Astrocyte (in vitro differentiated cells and primary cell): ENCODE results near the gene MT1M. TPM values are rescaled to one million over a fixed set of nuclear protein-coding genes. Genes with fewer than 3 reads are reported as not detected.
"Not testable (repeated sequence)": the region's sequence is repeated elsewhere in the genome, so short reads cannot be mapped to it uniquely, and the experiment has no call there.

Source experiments
- DNase-seq: peaks from one replicate; pipeline ENCODE4 v3.0.0-alpha.2; 2010; ENCODE audit warnings: low read depth
- FAIRE-seq: peaks from 2 replicates; lab custom pipeline; 2011; peaks lifted over from hg19 to GRCh38; lab: Jason Lieb, UNC
- H2AFZ ChIP-seq: 2 replicates; pipeline ENCODE4 v1.6.0; 2012; ENCODE audit warnings: low read depth, low read length, inconsistent platforms
- H3K27ac ChIP-seq: 2 replicates; pipeline ENCODE4 v1.5.1; 2011; ENCODE audit warnings: low read depth, low read length, inconsistent platforms
- H3K27me3 ChIP-seq: 2 replicates; pipeline ENCODE4 v1.6.0; 2011; ENCODE audit warnings: low read length, inconsistent platforms; ENCODE audit not compliant: insufficient read depth
- H3K36me3 ChIP-seq: 2 replicates; pipeline ENCODE4 v1.5.1; 2011; ENCODE audit warnings: low read length, inconsistent platforms; ENCODE audit not compliant: insufficient read depth
- H3K4me1 ChIP-seq: 2 replicates; pipeline ENCODE4 v1.5.1; 2011; ENCODE audit warnings: low read length, inconsistent platforms; ENCODE audit not compliant: insufficient read depth
- H3K4me2 ChIP-seq: 2 replicates; pipeline ENCODE4 v1.6.0; 2012; ENCODE audit warnings: low read length, inconsistent platforms
- H3K4me3 ChIP-seq: 2 replicates; pipeline ENCODE4 v1.5.1; 2011; ENCODE audit warnings: low read depth, mild to moderate bottlenecking, low read length, inconsistent platforms; ENCODE audit not compliant: insufficient read depth
- H3K79me2 ChIP-seq: 2 replicates; pipeline ENCODE4 v1.6.0; 2012; ENCODE audit warnings: mild to moderate bottlenecking, low read length, inconsistent platforms; ENCODE audit not compliant: insufficient read depth
- H3K9ac ChIP-seq: 2 replicates; pipeline ENCODE4 v1.6.0; 2012; ENCODE audit warnings: mild to moderate bottlenecking, low read length, inconsistent platforms
- H3K9me3 ChIP-seq: 2 replicates; pipeline ENCODE4 v1.5.1; 2012; ENCODE audit warnings: low read depth, mild to moderate bottlenecking, low read length, inconsistent platforms; ENCODE audit not compliant: insufficient read depth
- H4K20me1 ChIP-seq: 2 replicates; pipeline ENCODE4 v1.6.0; 2012; ENCODE audit warnings: low read length, inconsistent platforms; ENCODE audit not compliant: insufficient read depth
- H3K27ac Mint-ChIP-seq: one replicate; pipeline ENCODE4 v1.8.0; 2021; ENCODE audit warnings: mild to moderate bottlenecking, mixed read lengths; ENCODE audit not compliant: unreplicated experiment
- H3K27me3 Mint-ChIP-seq: one replicate; pipeline ENCODE4 v1.8.0; 2021; ENCODE audit warnings: low read depth, mixed read lengths; ENCODE audit not compliant: unreplicated experiment
- H3K36me3 Mint-ChIP-seq: one replicate; pipeline ENCODE4 v1.8.0; 2021; ENCODE audit warnings: low read depth, mixed read lengths; ENCODE audit not compliant: unreplicated experiment
- H3K4me1 Mint-ChIP-seq: one replicate; pipeline ENCODE4 v1.8.0; 2021; ENCODE audit warnings: low read depth, mixed read lengths; ENCODE audit not compliant: unreplicated experiment
- H3K4me3 Mint-ChIP-seq: one replicate; pipeline ENCODE4 v1.8.0; 2021; ENCODE audit warnings: mild to moderate bottlenecking, moderate library complexity, mixed read lengths; ENCODE audit not compliant: unreplicated experiment
- H3K9me3 Mint-ChIP-seq: one replicate; pipeline ENCODE4 v1.8.0; 2021; ENCODE audit warnings: mild to moderate bottlenecking, mixed read lengths; ENCODE audit not compliant: unreplicated experiment
- EZH2 ChIP-seq: IDR thresholded peaks from 2 replicates; pipeline ENCODE4 v1.6.1; 2012; ENCODE audit warnings: mild to moderate bottlenecking, low read length, inconsistent platforms; ENCODE audit not compliant: insufficient read depth
- total RNA-seq: library from RNA; stranded (reverse); gene quantifications from 2 replicates; pipeline ENCODE4 v1.2.1, GENCODE V29; 2021
- TF ChIP-seq, protein P1 (sequence below): IDR thresholded peaks from 2 replicates; pipeline ENCODE4 v1.5.1; 2011; ENCODE audit warnings: low read depth, mild to moderate bottlenecking, inconsistent platforms, low read length, moderate library complexity; ENCODE audit not compliant: insufficient read depth

MT1M gene
- total RNA-seq, 1 donor from 2014 or later = not detected

GRCh38 chr16:56623184-56623583 lies 9.3 kb upstream of the MT1M start:
- FAIRE-seq, H3K4me3 Mint-ChIP-seq, H3K9me3 Mint-ChIP-seq, H3K9me3 ChIP-seq, H3K36me3 ChIP-seq, H3K27me3 ChIP-seq, H2AFZ ChIP-seq, H3K4me3 ChIP-seq, H3K36me3 Mint-ChIP-seq, DNase-seq, H3K4me2 ChIP-seq, H3K27ac ChIP-seq, H3K27ac Mint-ChIP-seq, H3K9ac ChIP-seq, H3K4me1 Mint-ChIP-seq: not testable (repeated sequence)
- Histone ChIP-seq H3K79me2 (peaks cover 20% of the 10 kb centered on the region), H4K20me1 (peaks cover 11% of the 10 kb centered on the region), H3K4me1 (peaks cover 25% of the 10 kb centered on the region)
- H3K27me3 Mint-ChIP-seq = peaks cover 57% of the 10 kb centered on the region

- no peak overlapping the region for H3K27ac ChIP-seq
- H3K4me3 ChIP-seq = no peak overlapping the region
- Mint-ChIP-seq H3K9me3 (no peaks in the 10 kb centered on the region), H3K27me3 (peaks cover 53% of the 10 kb centered on the region), H3K4me1 (peaks cover 5% of the 10 kb centered on the region), H3K4me3 (no peak overlapping the region), H3K36me3 (peaks cover 6% of the 10 kb centered on the region), H3K27ac (no peak overlapping the region)
- peaks cover 20% of the 10 kb centered on the region for H3K79me2 ChIP-seq
- TF ChIP-seq EZH2 = no peak
- TF ChIP-seq, protein P1, sequence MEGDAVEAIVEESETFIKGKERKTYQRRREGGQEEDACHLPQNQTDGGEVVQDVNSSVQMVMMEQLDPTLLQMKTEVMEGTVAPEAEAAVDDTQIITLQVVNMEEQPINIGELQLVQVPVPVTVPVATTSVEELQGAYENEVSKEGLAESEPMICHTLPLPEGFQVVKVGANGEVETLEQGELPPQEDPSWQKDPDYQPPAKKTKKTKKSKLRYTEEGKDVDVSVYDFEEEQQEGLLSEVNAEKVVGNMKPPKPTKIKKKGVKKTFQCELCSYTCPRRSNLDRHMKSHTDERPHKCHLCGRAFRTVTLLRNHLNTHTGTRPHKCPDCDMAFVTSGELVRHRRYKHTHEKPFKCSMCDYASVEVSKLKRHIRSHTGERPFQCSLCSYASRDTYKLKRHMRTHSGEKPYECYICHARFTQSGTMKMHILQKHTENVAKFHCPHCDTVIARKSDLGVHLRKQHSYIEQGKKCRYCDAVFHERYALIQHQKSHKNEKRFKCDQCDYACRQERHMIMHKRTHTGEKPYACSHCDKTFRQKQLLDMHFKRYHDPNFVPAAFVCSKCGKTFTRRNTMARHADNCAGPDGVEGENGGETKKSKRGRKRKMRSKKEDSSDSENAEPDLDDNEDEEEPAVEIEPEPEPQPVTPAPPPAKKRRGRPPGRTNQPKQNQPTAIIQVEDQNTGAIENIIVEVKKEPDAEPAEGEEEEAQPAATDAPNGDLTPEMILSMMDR = no peak
- H2AFZ ChIP-seq = no peak overlapping the region
- H3K4me2 ChIP-seq = no peak overlapping the region
- peaks cover 11% of the 10 kb centered on the region for H4K20me1 ChIP-seq
- H3K27me3 ChIP-seq = no peaks in the 10 kb centered on the region
- FAIRE-seq (no peak), DNase-seq (no peak)
- H3K9me3 ChIP-seq = no peaks in the 10 kb centered on the region
- H3K9ac ChIP-seq = no peak overlapping the region
- no peaks in the 10 kb centered on the region for H3K36me3 ChIP-seq
- H3K4me1 ChIP-seq = peaks cover 25% of the 10 kb centered on the region
These were observed 8.8 kb upstream of the MT1M start for GRCh38 chr16:56623637-56624036.

DNA sequence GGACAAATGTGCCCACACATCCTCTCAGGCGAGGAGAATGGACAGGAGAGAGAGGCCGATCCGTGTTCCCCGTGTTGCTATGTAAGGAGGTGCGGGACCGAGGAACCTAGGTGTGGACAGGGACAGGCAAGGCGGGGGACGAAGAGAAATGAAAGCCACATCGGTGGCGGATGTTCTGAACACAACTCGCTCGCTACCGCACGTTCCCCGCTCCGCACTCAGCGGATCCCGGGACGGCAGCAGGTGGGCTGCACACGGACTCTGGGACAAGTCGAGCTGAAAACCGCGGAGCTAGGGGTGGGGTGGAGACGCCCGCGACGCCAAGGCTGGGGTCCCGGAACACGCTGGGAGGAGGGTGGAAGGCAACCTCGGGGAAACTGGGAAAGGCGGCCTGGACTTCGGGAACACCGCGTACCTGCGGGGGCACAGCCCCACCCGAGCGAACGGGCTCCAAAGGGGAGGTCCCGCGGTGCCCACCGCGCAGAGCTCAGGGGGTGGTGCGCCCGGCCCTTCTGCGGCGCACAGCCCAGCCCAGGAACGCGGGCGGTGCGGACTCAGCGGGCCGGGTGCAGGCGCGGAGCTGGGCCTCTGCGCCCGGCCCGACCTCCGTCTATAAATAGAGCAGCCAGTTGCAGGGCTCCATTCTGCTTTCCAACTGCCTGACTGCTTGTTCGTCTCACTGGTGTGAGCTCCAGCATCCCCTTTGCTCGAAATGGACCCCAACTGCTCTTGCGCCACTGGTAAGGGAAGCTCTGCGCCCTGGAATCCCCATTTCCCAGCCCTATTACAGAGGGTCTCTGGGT lies 7.1 kb upstream of the MT1M start, which contains the start of gene MT1E:
TSS of gene MT1E (plus strand) at position 642 of the 803 bp plus-strand sequence. CDS start at position 713, 71 bp downstream.
- no peaks in the 10 kb centered on the region for H3K9me3 ChIP-seq
- peak within 1 kb of the TSS; percentile 97 for H3K4me2 ChIP-seq
- peak within 1 kb of the TSS; percentile 66 for H3K27ac Mint-ChIP-seq
- peak within 1 kb of the TSS; percentile 84 for H3K4me3 Mint-ChIP-seq
- H4K20me1 ChIP-seq = peaks cover 11% of the 10 kb centered on the region
- no peak for FAIRE-seq
- peak within 1 kb of the TSS; percentile 80 for H3K27ac ChIP-seq
- H3K27me3 Mint-ChIP-seq = peaks cover 57% of the 10 kb centered on the region
- H3K27me3 ChIP-seq = no peaks in the 10 kb centered on the region
- peak within 1 kb of the TSS; percentile 95 for H2AFZ ChIP-seq
- DNase-seq = peak; percentile 65
- peaks cover 6% of the 10 kb centered on the region for H3K36me3 Mint-ChIP-seq
- peaks cover 5% of the 10 kb centered on the region for H3K4me1 Mint-ChIP-seq
- no peaks in the 10 kb centered on the region for H3K36me3 ChIP-seq
- peak within 1 kb of the TSS; percentile 76 for H3K4me3 ChIP-seq
- no peaks in the 10 kb centered on the region for H3K9me3 Mint-ChIP-seq
- H3K79me2 ChIP-seq = peaks cover 20% of the 10 kb centered on the region
- TF ChIP-seq, protein P1 = no peak
- TF ChIP-seq EZH2 = no peak
- peaks cover 25% of the 10 kb centered on the region for H3K4me1 ChIP-seq
- H3K9ac ChIP-seq = peak within 1 kb of the TSS; percentile 85
